ENCODE measurements around the gene GPR21. TPM values are rescaled to one million over a fixed set of nuclear protein-coding genes. Genes with fewer than 3 reads are reported as not detected.

GPR21 gene
- total RNA-seq, 1 donor from 2014 or later, result 0.39 TPM

DNA sequence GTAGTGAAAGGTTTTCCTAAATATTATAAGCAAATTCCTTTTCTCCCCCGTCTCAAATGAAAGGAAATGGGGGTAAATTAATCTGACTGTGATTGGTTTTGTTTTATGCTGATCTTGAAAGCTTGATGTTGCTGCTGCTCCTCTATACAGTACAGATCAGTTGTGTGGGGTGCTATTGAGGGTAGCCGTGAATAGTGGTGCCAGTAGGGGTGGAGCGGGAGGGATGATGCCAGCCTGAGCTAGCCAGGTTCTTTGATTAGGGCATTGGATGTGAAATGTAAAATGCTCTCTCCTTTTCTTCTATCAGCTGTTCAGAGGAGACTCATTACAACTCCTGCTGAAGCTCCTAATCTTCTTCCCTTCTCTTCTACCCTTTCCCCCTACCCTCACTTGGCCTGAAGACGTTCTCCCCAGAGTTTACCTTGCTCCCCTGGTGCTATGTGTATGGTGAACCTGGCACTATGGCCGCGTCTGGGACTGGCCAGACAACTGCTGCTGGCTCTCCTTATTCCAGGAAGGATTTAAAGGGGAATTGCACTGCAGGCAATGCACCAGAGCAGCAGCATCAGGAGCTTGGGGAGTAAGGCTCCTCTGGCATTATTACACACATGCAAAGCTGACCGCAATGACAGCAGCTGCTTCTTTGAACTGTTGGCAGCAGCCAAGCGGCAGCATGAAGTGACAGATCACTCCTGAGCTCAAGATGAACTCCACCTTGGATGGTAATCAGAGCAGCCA, 566 bp downstream of the GPR21 start:
- no peak for DNase-seq (ENCODE audit: low read depth in 2 of 2)

DNA sequence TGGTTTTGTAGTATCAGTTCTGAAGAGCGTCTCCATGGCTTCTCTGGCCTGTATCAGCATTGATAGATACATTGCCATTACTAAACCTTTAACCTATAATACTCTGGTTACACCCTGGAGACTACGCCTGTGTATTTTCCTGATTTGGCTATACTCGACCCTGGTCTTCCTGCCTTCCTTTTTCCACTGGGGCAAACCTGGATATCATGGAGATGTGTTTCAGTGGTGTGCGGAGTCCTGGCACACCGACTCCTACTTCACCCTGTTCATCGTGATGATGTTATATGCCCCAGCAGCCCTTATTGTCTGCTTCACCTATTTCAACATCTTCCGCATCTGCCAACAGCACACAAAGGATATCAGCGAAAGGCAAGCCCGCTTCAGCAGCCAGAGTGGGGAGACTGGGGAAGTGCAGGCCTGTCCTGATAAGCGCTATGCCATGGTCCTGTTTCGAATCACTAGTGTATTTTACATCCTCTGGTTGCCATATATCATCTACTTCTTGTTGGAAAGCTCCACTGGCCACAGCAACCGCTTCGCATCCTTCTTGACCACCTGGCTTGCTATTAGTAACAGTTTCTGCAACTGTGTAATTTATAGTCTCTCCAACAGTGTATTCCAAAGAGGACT, 1.5 kb downstream of the GPR21 start:
- DNase-seq (ENCODE audit: low read depth in 2 of 2), result no peak

DNA sequence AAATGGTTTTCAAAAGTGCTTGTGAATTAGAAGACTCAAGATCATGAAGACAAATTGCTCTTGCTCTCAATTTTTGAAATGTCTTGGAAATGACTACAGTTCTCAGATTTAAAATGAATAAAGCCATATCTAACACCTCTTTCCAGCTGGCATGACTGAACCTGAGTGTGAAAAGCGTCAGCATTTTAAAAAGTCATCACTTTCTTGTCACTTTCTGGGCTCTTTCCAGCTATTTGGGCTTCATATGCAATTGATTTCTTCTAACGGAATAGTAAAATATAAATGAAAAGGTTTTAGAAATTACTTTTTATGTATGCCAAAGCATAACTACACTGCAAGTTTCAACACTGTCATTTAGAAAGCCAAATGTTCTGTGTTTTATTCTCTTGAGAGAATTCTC, 2.3 kb downstream of the GPR21 start:
- no peak for DNase-seq (ENCODE audit: low read depth in 2 of 2)

DNA sequence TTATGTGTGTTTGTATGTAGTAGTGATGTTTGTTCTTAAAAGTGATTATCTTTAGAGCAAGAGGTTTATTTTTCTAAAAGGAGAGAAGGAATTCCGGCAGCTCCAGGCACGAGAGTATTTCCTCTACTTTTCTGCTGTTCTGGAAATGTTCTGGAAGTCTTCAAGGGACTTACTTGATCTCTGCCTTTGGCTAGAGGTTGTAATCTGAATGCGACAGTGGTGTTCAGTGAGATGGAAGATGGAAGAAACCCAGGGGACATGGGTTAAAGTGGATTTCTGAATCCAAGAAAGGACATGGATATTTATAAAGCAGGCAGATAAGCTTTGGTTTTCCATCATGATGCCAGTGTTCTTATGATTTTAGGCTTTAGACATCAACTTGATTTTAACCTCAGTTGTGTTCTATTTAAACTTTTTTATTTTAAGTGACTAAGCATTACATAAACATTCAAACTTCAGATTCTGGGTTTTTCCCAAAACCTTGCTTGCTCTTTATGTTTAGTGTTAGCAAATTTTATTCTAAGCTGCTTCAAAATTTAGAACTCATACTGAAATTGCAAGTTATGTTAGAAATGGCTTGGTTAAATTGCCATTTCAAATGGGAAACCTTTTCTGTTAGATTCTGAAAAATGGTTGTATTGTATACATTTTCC, 3.6 kb downstream of the GPR21 start:
- no peak for DNase-seq (ENCODE audit: low read depth in 2 of 2)

DNA sequence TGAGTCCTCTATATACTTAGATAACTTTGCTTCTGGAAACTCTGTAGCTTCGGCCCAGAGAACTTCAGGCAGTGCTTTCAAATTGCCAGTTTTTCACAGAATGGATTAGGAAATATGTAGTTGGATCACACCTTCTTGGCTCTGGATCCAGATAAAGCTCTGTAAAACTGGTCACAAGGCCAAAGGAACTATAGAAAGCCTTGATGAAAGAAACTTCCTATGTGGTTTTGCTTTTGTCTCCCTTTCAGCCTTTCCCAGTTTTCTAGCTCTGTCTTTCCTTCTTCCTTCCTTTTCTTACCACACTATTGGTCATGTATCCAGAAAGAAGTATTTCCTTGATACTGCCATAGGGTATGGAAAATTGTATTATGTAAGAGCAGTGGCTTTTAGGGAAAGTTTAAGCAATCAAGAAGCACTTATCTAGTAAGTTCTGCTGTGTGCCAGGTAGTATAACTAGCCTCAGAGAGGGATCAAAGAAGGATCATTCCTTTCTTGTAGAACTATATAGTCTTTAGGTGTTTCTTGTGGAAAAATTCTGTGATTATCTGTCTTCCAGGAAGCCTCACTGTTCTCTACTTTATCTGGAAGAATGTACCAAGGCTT, 6.3 kb downstream of the GPR21 start:
- peak; percentile 30 to 59 for DNase-seq (ENCODE audit: low read depth in 2 of 2)

DNA sequence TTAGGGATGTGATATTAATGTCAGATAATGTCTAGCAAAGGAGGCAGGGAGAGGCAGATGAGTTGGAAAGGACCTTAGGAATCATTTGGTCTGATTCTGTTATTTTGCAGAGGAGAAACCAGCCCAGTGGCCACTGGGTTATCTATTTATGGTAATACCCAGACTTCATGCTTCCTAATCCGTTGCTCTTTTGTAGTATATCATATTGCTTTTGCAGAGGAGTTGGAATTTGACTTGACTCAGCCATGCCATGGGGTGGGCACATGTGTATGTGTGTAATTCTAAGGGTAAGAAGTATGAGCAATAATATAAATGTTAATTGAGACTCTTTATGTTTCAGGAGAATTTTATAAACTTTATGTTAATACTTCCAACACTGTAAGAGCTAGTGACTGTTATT, 7.3 kb downstream of the GPR21 start:
- DNase-seq (ENCODE audit: low read depth in 2 of 2), result no peak

DNA sequence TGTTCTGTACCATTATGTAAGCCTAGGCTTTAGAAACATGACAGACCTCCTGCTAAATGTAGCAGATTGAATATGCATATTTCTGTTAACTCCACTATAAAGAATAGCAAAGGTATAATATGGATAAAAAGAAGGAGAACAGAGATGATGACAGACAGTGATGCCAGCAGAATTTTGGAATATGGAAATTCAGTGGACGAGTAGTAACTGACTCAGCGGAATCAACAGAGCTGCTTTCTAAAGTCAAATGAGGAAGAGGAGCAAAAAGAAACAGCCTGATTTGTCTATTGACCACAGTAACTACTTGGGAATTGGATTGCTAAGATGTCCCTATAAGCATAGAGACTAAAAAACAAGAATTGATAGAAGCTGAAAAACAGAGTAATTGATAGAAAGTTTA, 8.0 kb downstream of the GPR21 start:
- DNase-seq (ENCODE audit: low read depth in 2 of 2), result no peak

DNA sequence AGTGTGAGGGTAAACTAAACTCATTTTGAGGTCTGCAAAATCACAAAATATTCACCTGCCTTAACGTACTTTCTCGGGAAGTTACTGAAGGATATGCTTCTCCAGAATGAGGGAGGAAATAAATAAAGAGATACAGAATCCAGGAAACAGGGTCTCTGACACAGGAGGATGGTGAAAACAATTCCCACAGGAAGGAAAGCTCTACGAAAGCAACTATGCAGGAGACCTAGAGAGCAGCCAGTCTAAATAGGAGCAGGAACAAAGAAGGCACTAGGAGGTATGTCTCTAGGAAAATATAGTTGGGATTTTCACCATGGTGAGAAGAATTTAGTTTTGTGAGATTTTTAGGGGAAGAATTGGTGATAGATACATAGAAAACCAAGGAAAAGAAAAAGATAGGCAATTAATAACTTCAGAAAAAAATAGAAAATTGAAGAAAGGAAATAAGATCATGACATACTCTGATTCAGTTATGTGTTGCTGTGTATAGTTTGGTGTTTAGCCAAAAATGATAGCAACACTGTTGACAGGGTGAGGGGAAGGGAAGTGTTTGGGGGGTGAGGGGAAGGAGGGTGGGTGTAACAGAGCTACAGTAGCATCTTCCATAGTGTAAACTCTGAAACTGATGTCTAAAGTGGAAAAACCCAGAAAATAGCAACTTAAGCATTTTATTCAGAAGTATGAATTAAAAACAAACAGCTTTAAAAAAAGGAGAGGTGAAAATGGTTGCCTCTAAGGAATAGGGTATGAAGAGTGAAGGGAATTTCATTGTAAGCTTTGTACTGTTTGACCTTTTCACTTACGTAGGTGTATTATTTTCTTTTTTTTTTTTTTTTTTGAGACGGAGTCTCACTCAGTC, 9.8 kb downstream of the GPR21 start:
- DNase-seq (ENCODE audit: low read depth in 2 of 2), result peak; percentile 91 to 92

DNA sequence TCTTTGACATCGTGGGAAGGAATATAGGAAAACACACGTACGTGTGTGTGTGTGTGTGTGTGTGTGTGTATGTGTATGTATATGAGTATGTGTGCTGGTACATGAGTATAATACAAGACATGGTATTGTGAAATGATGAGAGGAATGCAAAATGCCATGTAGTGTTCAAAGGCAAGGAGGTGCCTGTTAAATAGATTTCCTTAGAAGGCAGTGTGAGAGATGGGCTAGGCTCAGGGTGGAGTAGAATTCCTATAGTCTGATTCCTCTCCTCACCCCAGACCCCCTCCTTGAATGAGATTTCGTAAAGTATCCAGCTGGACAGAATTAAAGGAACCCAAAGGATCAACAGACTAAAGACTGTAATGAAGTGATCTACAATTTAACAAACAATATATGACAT, 11.1 kb downstream of the GPR21 start:
- no peak for DNase-seq (ENCODE audit: low read depth in 2 of 2)

DNA sequence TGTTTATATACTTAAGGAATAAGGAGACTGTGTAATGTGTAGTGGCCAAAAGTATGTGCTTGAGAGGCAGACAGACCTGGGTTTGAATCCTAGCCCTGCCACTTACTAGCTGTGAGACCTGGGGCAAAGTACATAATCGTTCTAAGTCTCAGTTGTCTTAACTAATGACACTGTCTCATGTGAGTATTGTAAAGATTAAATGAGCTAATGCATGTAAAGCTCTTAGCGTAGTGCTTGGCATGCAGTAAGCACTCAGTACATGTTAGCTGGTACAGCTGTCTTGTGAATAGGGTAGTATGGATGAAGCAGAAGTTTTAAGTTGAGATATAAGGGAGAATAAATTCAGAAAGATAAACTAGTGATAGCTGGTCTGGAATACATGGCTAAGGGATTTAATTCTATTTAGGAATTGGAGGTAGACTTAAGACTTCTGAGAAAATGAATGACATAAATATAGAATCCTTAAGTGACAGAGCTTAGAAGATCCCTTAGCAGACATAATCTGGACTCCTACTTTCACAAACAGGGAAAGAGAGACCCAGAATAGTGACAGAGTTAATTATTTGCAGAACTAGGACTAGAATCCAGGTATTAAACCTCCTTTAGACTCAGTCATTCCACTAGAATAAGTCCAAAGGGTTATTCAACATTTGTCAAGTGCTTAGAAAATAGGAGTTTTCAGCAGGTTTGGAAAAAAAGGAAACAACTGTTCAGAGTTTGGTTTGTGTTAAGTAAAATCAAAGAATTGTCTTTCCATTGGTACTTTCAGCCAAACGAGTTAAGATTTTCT, 13.1 kb downstream of the GPR21 start:
- no peak for DNase-seq (ENCODE audit: low read depth in 2 of 2)

DNA sequence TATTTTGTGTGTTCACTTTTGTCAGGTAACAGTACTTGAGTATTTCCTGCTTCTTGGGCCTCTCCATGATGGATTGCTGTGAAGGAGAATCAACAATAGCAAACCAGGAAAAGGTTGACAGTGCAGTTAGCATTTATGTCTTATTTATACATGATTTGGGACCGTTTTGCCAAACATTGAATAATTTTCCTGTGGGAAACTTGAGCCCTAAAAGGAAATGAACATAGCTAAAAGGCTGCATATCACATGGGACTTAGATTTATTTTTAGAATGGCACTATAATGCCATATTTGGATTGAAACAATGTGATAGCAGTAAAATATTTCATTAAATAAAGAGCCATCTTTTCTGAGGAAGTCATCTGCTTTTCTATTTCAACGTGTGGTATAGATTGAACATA, 15.3 kb downstream of the GPR21 start:
- DNase-seq (ENCODE audit: low read depth in 2 of 2), result peak; percentile 91 to 97

DNA sequence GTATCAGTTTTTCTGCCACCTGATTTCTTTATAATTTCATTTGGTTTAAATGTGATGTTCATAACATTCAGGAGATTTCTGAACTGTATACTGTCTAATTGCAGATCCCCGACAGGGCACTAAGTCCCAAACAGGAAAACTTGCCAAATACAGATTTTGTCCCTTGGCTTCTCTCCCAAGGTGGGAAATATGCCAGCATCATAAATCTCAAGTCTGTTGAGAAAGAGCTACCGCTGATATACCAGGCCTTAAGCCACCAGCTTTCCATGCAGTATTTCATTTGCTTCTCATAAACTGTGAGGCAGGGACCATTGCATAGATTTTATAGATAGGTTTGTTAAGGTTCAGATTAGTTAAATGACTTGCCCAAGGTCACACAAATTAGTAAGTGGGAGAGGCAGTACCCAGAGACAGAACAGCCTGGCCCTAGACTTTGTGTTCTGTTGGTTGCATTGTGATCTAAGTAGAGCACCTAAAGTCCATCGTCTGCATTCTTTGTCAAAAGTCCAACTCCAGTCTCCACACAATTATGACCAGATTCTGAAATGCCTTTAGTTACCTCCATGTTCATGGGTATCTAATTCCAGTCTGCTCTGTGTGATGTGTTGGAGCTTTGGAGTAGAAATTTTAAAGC, 16.2 kb downstream of the GPR21 start:
- peak in 1 of 2 donors; percentile 85 for DNase-seq (ENCODE audit: low read depth in 2 of 2)

DNA sequence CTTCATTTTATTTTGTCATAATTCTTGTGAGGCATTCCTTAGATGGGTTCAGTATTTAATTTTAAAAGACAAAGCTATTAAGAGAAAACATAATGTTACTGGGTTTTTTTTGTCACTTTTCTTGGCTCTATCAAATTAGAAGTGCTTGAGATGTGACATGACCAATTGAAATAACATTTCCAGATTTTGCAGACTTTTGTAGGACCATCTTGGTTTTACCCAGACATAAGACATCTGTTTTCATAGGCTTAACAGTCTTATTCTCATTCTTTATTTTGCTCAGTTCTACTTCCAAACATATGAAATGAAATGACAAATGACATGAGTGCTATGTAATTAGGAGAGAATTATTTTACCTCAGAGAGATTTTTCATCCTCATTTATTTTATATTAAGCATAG, 19.6 kb downstream of the GPR21 start:
- no peak for DNase-seq (ENCODE audit: low read depth in 2 of 2)

DNA sequence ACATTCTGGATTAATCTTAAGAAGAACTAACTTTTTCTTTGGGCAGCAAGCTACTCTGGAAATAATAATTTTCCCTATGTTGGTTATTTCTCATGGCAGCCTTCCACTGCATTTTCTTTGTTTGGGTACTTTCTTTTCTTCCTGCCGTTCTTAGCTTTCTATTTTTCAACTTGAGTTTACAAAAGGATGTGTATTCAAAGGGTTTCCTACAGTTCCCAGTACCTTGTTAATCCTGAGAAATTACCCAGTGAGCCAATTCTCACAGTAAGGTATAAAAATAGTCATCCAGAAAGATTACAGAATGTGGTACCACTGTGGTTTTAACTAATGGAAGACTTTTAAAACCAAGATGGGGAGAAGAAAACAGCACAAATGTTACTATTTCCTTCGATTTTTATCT, 20.2 kb downstream of the GPR21 start:
- DNase-seq (ENCODE audit: low read depth in 2 of 2), result peak in 1 of 2 donors; percentile 84

DNA sequence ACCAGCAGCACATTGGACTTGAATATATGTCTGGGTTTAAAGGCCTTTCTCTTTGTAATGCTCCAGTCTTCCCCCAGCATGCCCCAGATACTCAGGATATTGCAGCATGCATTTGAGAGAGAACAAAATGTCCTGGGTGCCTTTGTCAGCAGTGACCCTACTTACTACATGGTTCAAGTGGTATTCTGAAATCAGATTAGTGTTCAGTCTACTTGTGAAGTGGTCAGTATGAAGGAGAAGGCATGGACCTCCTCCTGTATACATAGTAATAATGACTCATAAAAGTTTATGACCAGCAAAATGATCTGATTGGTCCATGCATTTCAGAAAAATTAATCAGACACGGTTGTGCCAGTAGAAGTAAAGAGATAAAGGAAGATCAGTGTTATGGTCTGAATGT, 25.4 kb downstream of the GPR21 start:
- no peak for DNase-seq (ENCODE audit: low read depth in 2 of 2)

DNA sequence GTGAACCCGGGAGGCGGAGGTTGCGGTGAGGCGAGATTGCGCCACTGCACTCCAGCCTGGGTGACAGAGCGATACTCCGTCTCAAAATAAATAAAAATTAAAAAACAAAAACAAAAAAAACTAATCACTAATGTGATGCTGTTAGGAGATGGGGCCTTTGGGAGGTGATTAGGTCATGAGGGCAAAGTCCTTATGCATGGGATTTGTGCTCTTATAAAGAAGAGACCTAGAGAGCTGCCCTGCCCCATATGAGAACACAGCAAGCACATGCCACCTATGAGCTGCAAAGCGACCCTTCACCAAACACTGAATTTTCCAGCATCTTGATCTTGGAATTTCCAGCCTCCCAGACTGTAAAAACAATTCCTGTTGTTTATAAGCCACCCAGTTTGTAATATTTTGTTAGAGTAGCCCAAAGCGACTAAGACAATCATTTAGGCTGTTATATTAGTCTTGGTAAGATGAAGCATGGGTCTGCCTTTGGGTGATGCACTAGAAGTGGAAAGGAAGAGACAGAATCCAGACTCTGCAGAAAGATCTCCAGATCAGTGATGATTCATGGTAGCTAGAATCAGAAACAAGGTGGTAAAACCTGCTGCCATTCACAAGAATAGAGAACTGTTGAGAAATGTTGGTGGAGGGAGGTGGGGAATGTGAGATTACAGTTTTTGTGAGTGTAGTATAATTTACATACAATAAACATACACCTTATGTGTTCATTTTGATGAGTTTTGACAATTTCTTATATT, 26.2 kb downstream of the GPR21 start:
- no peak for DNase-seq (ENCODE audit: low read depth in 2 of 2)

DNA sequence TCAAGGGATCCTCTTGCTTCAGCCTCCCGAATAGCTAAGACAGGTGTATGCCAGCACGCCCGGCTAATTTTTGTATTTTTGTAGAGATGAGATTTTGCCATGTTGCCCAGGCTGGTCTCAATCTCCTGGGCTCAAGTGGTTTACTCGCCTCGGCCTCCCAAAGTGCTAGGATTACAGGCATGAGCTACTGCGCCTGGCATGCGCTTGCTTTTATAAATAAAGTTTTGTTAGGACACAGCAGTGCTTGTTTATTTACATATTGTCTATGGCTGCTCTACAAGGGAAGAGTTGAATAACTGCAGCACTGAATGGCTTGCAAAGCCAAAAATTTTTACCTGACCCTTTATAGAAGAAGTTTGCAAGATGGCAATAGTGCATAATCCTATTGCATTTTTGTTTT, 27.7 kb downstream of the GPR21 start:
- no peak for DNase-seq (ENCODE audit: low read depth in 2 of 2)

DNA sequence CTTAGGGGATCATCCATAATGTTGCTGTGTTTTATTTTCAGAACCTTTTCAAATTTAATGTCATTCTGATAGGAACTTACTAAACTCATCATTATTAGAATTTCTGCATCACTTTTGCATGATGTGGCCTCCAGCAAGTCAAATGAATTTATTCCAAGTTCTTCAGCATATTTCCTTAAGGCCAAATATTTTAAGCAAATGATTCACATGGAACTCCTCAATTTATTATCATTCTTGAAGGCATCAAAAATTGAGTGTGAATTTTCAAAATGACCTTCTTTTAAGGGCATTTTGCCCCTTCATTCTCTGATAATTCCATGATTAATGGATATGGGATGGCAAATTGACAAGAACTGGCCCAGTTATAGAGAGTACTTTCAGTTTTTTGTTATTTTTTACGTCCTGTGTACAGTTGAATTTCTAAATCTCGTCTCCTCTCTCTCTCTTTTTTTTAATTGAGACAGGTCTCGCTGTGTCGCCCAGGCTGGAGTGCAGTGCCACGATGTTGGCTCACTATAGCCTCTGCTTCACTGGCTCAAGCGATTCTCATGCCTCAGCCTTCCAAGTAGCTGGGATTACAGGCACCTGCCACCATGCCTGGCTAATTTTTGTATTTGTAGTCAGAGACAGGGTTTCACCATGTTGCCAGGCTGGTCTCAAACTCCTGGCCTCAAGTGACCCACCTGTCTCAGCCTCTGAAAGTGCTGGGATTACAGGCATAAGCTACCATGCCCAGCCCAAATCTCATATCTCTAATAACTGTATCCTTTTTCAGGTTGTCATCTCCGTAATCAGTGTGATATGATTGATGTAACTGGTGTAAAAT, 29.1 kb downstream of the GPR21 start:
- DNase-seq (ENCODE audit: low read depth in 2 of 2), result no peak

DNA sequence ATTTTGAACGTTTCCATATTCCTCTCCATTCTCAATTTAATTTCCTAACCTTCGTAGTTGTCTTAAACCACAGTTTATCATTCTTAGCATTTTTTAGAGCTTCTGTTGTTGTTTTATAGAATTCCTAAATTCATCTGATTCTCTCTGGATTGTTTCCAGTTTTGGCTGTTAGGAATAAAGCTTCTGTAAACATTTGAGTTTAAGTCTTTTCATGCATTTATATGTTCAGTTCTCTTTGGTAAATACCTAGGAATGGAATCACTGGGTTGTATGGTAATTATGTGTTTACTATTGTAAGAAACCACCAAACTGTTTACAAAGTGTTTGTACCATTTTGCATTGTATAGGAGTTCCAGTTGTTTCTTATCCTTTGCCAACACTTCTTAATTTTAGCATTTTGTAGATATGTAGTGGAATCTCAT, 29.7 kb downstream of the GPR21 start:
- no peak for DNase-seq (ENCODE audit: low read depth in 2 of 2)

All from dermis microvascular lymphatic vessel endothelial cell (primary cell).